ENCODE data around the gene STMN3.

- TF ChIP-seq POLR2A (IDR thresholded peaks at IDR 0.05) (no peak), CTCF (IDR thresholded peaks at IDR 0.05) (no peak), POLR2AphosphoS5 (IDR thresholded peaks at IDR 0.05) (peak; percentile 51)
These were observed at the start of gene STMN3 for GRCh38 chr20:63653041-63653973.
